HCT116 (cell line): ENCODE measurements around the gene RAPGEF1.

ENCODE experiments used
- EGR1 ChIP-seq: IDR thresholded peaks from 2 replicates; pipeline ENCODE4 v1.6.1; 2012; ENCODE audit warnings: low read depth
- ELF1 ChIP-seq: IDR thresholded peaks from 2 replicates; pipeline ENCODE4 v1.6.1; 2012; ENCODE audit warnings: low read depth, borderline replicate concordance
- JUND ChIP-seq: IDR thresholded peaks from 2 replicates; pipeline ENCODE4 v1.6.1; 2012
- POLR2AphosphoS5 ChIP-seq: IDR thresholded peaks from 2 replicates; pipeline ENCODE4 v1.6.1; 2011; ENCODE audit warnings: mild to moderate bottlenecking, low read depth, low read length, moderate library complexity
- RAD21 ChIP-seq: IDR thresholded peaks from 2 replicates; pipeline ENCODE4 v1.6.1; 2012; ENCODE audit warnings: low read depth, mild to moderate bottlenecking
- SP1 ChIP-seq: IDR thresholded peaks from 2 replicates; pipeline ENCODE4 v1.6.1; 2012; ENCODE audit warnings: low read depth
- YY1 ChIP-seq: IDR thresholded peaks from 2 replicates; pipeline ENCODE4 v1.6.1; 2011; ENCODE audit warnings: low read length, low read depth, moderate library complexity, mild to moderate bottlenecking; ENCODE audit not compliant: insufficient replicate concordance; ENCODE audit errors: extremely low read depth
- TF ChIP-seq, protein P1 (sequence below): IDR thresholded peaks from 2 replicates; pipeline ENCODE4 v1.6.1; 2012
- TF ChIP-seq, protein P2 (sequence below): IDR thresholded peaks from 2 replicates; pipeline ENCODE4 v1.6.1; 2012; ENCODE audit warnings: low read depth
- TF ChIP-seq, protein P3 (sequence below), 3 experiments: fragments of 200-600 bp in 1 of 3; sonication (generic) in 1 of 3; IDR thresholded peaks in 2 of 3; conservative IDR thresholded peaks in 1 of 3; 2 replicates each; pipeline ENCODE4 v1.5.1; 2012 to 2017; ENCODE audit warnings: low read depth in 2 of 3, low read length in 2 of 3, antibody characterized with exemption in 1 of 3, borderline replicate concordance in 1 of 3, control low read depth in 1 of 3, mild to moderate bottlenecking in 1 of 3, mixed read lengths in 1 of 3, mixed run types in 1 of 3, moderate library complexity in 1 of 3; ENCODE audit not compliant: insufficient read depth in 1 of 3

DNA sequence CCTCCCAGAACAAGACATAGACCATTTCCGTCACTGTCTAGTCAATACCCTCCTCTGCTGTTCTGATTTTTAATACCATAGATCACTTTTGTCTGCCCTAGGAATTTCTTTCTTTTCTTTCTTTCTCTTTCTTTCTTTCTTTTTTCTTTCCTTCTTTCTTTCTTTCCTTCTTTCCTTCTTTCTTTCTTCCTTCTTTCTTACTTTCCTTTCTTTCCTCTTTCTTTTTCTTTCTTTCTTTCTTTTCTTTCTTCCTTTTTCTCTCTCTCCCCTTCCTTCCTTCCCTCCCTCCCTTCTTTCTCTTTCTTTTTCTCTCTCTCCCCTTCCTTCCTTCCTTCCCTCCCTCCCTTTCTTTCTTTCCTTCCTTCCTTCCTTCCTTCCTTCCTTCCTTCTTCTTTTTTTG is 49.0 kb upstream of the RAPGEF1 start:
- TF ChIP-seq, protein P1, sequence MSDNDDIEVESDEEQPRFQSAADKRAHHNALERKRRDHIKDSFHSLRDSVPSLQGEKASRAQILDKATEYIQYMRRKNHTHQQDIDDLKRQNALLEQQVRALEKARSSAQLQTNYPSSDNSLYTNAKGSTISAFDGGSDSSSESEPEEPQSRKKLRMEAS = no peak
- TF ChIP-seq RAD21 (no peak), EGR1 (no peak), POLR2AphosphoS5 (no peak), ELF1 (no peak), YY1 (no peak), SP1 (no peak), JUND (no peak)
- TF ChIP-seq, protein P2, sequence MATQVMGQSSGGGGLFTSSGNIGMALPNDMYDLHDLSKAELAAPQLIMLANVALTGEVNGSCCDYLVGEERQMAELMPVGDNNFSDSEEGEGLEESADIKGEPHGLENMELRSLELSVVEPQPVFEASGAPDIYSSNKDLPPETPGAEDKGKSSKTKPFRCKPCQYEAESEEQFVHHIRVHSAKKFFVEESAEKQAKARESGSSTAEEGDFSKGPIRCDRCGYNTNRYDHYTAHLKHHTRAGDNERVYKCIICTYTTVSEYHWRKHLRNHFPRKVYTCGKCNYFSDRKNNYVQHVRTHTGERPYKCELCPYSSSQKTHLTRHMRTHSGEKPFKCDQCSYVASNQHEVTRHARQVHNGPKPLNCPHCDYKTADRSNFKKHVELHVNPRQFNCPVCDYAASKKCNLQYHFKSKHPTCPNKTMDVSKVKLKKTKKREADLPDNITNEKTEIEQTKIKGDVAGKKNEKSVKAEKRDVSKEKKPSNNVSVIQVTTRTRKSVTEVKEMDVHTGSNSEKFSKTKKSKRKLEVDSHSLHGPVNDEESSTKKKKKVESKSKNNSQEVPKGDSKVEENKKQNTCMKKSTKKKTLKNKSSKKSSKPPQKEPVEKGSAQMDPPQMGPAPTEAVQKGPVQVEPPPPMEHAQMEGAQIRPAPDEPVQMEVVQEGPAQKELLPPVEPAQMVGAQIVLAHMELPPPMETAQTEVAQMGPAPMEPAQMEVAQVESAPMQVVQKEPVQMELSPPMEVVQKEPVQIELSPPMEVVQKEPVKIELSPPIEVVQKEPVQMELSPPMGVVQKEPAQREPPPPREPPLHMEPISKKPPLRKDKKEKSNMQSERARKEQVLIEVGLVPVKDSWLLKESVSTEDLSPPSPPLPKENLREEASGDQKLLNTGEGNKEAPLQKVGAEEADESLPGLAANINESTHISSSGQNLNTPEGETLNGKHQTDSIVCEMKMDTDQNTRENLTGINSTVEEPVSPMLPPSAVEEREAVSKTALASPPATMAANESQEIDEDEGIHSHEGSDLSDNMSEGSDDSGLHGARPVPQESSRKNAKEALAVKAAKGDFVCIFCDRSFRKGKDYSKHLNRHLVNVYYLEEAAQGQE = no peak
- TF ChIP-seq, protein P3, sequence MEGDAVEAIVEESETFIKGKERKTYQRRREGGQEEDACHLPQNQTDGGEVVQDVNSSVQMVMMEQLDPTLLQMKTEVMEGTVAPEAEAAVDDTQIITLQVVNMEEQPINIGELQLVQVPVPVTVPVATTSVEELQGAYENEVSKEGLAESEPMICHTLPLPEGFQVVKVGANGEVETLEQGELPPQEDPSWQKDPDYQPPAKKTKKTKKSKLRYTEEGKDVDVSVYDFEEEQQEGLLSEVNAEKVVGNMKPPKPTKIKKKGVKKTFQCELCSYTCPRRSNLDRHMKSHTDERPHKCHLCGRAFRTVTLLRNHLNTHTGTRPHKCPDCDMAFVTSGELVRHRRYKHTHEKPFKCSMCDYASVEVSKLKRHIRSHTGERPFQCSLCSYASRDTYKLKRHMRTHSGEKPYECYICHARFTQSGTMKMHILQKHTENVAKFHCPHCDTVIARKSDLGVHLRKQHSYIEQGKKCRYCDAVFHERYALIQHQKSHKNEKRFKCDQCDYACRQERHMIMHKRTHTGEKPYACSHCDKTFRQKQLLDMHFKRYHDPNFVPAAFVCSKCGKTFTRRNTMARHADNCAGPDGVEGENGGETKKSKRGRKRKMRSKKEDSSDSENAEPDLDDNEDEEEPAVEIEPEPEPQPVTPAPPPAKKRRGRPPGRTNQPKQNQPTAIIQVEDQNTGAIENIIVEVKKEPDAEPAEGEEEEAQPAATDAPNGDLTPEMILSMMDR (IDR thresholded peaks at IDR 0.05 in 2 of 3, conservative IDR thresholded peaks at IDR 0.05 in 1 of 3; ENCODE audit: borderline replicate concordance in 1 of 3, insufficient read depth in 1 of 3, low read depth in 2 of 3, low read length in 2 of 3) = no peak
